ENCODE results near the gene STK33.

The STK33 gene

GRCh38 chr11:8403310-8403709 is 190.7 kb downstream of the STK33 start:
- DNase-seq, result no peak

GRCh38 chr11:8392886-8393285 is 201.1 kb downstream of the STK33 start:
- no peak for DNase-seq

GRCh38 chr11:8392166-8392565 is 201.9 kb downstream of the STK33 start:
- DNase-seq, result no peak

- no peak for DNase-seq
Measured at GRCh38 chr11:8390851-8391612, 203.0 kb downstream of the STK33 start.

- DNase-seq, result no peak
Measured at GRCh38 chr11:8389029-8389996, 204.7 kb downstream of the STK33 start.

- no peak for DNase-seq
Measured at GRCh38 chr11:8387693-8388092, 206.3 kb downstream of the STK33 start.

- DNase-seq, result no peak
Measured at GRCh38 chr11:8387141-8387540, 206.9 kb downstream of the STK33 start.

- no peak for DNase-seq
Measured at GRCh38 chr11:8386134-8386864, 207.7 kb downstream of the STK33 start.

- no peak for DNase-seq
Measured at GRCh38 chr11:8384199-8384821, 209.7 kb downstream of the STK33 start.

GRCh38 chr11:8383627-8384026 is 210.4 kb downstream of the STK33 start:
- DNase-seq, result no peak

- no peak for DNase-seq
Measured at GRCh38 chr11:8383227-8383626, 210.8 kb downstream of the STK33 start.

- no peak for DNase-seq
Measured at GRCh38 chr11:8382436-8383053, 211.5 kb downstream of the STK33 start.

GRCh38 chr11:8381871-8382396 is 212.1 kb downstream of the STK33 start:
- no peak for DNase-seq

- DNase-seq, result no peak
Measured at GRCh38 chr11:8381343-8381742, 212.7 kb downstream of the STK33 start.

GRCh38 chr11:8375932-8376331 is 218.1 kb downstream of the STK33 start:
- no peak for DNase-seq

- no peak for DNase-seq
Measured at GRCh38 chr11:8375460-8375859, 218.6 kb downstream of the STK33 start.

- DNase-seq, result no peak
Measured at GRCh38 chr11:8374716-8375115, 219.3 kb downstream of the STK33 start.

GRCh38 chr11:8373519-8374432 is 220.3 kb downstream of the STK33 start:
- DNase-seq, result no peak

- no peak for DNase-seq
Measured at GRCh38 chr11:8372641-8373381, 221.2 kb downstream of the STK33 start.

- DNase-seq, result no peak
Measured at GRCh38 chr11:8371516-8371884, 222.5 kb downstream of the STK33 start.
